ENCODE measurements around the gene MIDN. TPM values are rescaled to one million over a fixed set of nuclear protein-coding genes. Genes with fewer than 3 reads are reported as not detected.

The MIDN gene
- total and polyA plus RNA-seq, 2 of the 4 experiments (the other 2 are of a cell fraction), result 2.5 to 26.0 TPM

GRCh38 chr19:1237754-1238368 lies 10.5 kb upstream of the MIDN start, which contains the start of gene CBARP:
Gene CBARP (minus strand): TSS chr19:1238005. CDS start chr19:1236100, 1,905 bp downstream.
- in situ Hi-C loops (cut with MboI; ENCODE audit: low sequenced_read_pairs), result no loop called here
- peak within 1 kb of the TSS; percentile 84 for H3K14ac ChIP-seq (replicated peaks; ENCODE audit: low read depth, low read length)
- ChIA-PET POLR2A (ENCODE audit: unreplicated experiment) (interaction anchor here (0.7 kb wide), 1 partner anchor 31 kb away, joined by 5 read pairs; the partner anchor contains the start of gene CIRBP), CTCF (interaction anchor here (2.0 kb wide), 1 partner anchor 125 kb away, joined by 7 read pairs; no protein-coding TSS in a partner anchor)
- H2AK9ac ChIP-seq (replicated peaks; ENCODE audit: low read depth, low read length, poor library complexity), result peak within 1 kb of the TSS; percentile 98
- 0 out of 3 replicates have a peak within 1 kb of the TSS, but pooled peaks have one; percentile 43 for H2BK15ac ChIP-seq (ENCODE audit: low read depth, low read length)
- peak within 1 kb of the TSS; percentile 58 for H4K5ac ChIP-seq (ENCODE audit: low read depth, low read length)
- DNase-seq (no peak), ATAC-seq (ENCODE audit: low read depth) (peak; percentile 12)
- H4K91ac ChIP-seq (ENCODE audit: insufficient read depth, low read depth, low read length), result peak within 1 kb of the TSS; percentile 66
- dilution Hi-C loops (cut with HindIII; ENCODE audit: low sequenced_read_pairs, unreplicated experiment), result no loop called here
- peak within 1 kb of the TSS; percentile 70 to 75; a peak in 2 of 4 replicates for H4K8ac ChIP-seq (ENCODE audit: low read depth in 2 of 2, low read length in 2 of 2)
- H3K27ac ChIP-seq (ENCODE audit: insufficient read depth, low read length), result peak within 1 kb of the TSS; percentile 64
- H3K79me1 ChIP-seq (ENCODE audit: low read depth in 1 of 2, low read length in 2 of 2), result peaks cover 14 to 32% of the 10 kb centered on the region in 2 experiments
- H2BK5ac ChIP-seq (ENCODE audit: low read depth, low read length, poor library complexity, severe bottlenecking), result peak within 1 kb of the TSS; percentile 68
- peak within 1 kb of the TSS; percentile 94 for H3K4me3 ChIP-seq (ENCODE audit: insufficient read depth, low read depth, low read length)
- no peaks in the 10 kb centered on the region for H3K9me1 ChIP-seq (ENCODE audit: insufficient read depth, low read length)
- H3K27me3 ChIP-seq (ENCODE audit: control insufficient read depth, insufficient read depth, low read length), result no peaks in the 10 kb centered on the region
- H3K4me1 ChIP-seq (ENCODE audit: control insufficient read depth, insufficient read depth, low read length), result peaks cover 28% of the 10 kb centered on the region
- peak within 1 kb of the TSS; percentile 49; the same call in 1 of the 2 replicates for H3K56ac ChIP-seq (ENCODE audit: extremely low read depth, insufficient read depth, low read length)
- H3K4me2 ChIP-seq (ENCODE audit: low read depth, low read length), result peak within 1 kb of the TSS; percentile 95
- H3K23ac ChIP-seq (ENCODE audit: low read depth, low read length), result no peak within 1 kb of the TSS; the same call in 1 of the 2 replicates
- H2BK120ac ChIP-seq (ENCODE audit: low read depth, low read length), result no peak within 1 kb of the TSS; the same call in 1 of the 2 replicates
- H2AFZ ChIP-seq (replicated peaks; ENCODE audit: low read length, poor library complexity), result peak within 1 kb of the TSS; percentile 89
- H4K20me1 ChIP-seq (ENCODE audit: insufficient read depth, low read length), result peaks cover 25% of the 10 kb centered on the region
- BruUV-seq (replicated peaks), result no TSS peak
- peak within 1 kb of the TSS; percentile 93 for H2AK5ac ChIP-seq (ENCODE audit: low read depth, low read length)
- no peaks in the 10 kb centered on the region for H3K9me3 ChIP-seq (ENCODE audit: control insufficient read depth, insufficient read depth, low read length)
- peaks cover 27% of the 10 kb centered on the region; the same call in 1 of the 2 replicates for H3K36me3 ChIP-seq (ENCODE audit: control insufficient read depth, insufficient read depth, low read length)
- H3K4ac ChIP-seq (ENCODE audit: low read depth, low read length), result peak within 1 kb of the TSS; percentile 65
- 1% methylated on average over 39 of the region's 87 CpGs; no CpG with 5 or more reads in 1 of the 2 experiments for WGBS, 2 experiments (ENCODE audit: extremely low coverage in 2 of 2, insufficient read length in 1 of 2)
- peak within 1 kb of the TSS; percentile 93 for H3K9ac ChIP-seq (ENCODE audit: low read depth, low read length)
- peak within 1 kb of the TSS; percentile 15; the same call in 1 of the 2 replicates for H3K18ac ChIP-seq (ENCODE audit: low read depth, low read length)
- H2BK20ac ChIP-seq (ENCODE audit: low read depth, low read length), result no peak within 1 kb of the TSS
- intact Hi-C loops (cut with micrococcal nuclease), result no loop called here
- TF ChIP-seq USF2 (IDR thresholded peaks at IDR 0.05; ENCODE audit: low read depth, low read length) (peak; percentile 87), RAD21 (IDR thresholded peaks at IDR 0.05; ENCODE audit: low read length) (no peak), RCOR1 (IDR thresholded peaks at IDR 0.05; ENCODE audit: insufficient replicate concordance, low read length) (no peak), RFX5 (IDR thresholded peaks at IDR 0.05; ENCODE audit: low read depth, low read length) (no peak), POLR2A (IDR thresholded peaks at IDR 0.05; ENCODE audit: low read depth, low read length) (peak; percentile 69), ELK1 (IDR thresholded peaks at IDR 0.05; ENCODE audit: borderline replicate concordance, low read depth, low read length) (no peak), MAZ (IDR thresholded peaks at IDR 0.05; ENCODE audit: borderline replicate concordance, low read depth, low read length) (peak; percentile 53), MXI1 (IDR thresholded peaks at IDR 0.05; ENCODE audit: borderline replicate concordance, low read depth, low read length) (peak; percentile 46; the same call in 1 of the 2 replicates), CHD1 (IDR thresholded peaks at IDR 0.05; ENCODE audit: low read depth, low read length) (no peak), SMC3 (IDR thresholded peaks at IDR 0.05; ENCODE audit: low read depth, low read length) (no peak), MAFK (IDR thresholded peaks at IDR 0.05; ENCODE audit: low read depth, low read length) (no peak), CTCF (conservative IDR thresholded peaks at IDR 0.05; ENCODE audit: low read depth, low read length) (no peak), FOS (IDR thresholded peaks at IDR 0.05; ENCODE audit: low read depth, low read length) (no peak), BHLHE40 (IDR thresholded peaks at IDR 0.05; ENCODE audit: low read depth, low read length) (peak; percentile 81)
